Cardiac fibroblast (primary cell): ENCODE results near the gene HJURP.
A peak's percentile ranks its signal among the peaks of the same experiment; 100 is the strongest.

Experiments used
- DNase-seq, 2 donors: peaks; one replicate each; pipeline versions ENCODE4 v3.0.0 to v3.0.0-alpha.2; 2010; ENCODE audit warnings: low read depth in 2 of 2
- H3K4me3 ChIP-seq, 2 donors: replicated peaks in 1 of 2; 1 replicate in 1 of 2; 2 replicates in 1 of 2; pipeline ENCODE4 v1.5.1; 2011; ENCODE audit warnings: low read depth in 2 of 2, low read length in 2 of 2, mild to moderate bottlenecking in 2 of 2, moderate library complexity in 1 of 2
- CTCF ChIP-seq: IDR thresholded peaks from one replicate; pipeline ENCODE4 v1.5.1; 2011; ENCODE audit warnings: low read depth, mild to moderate bottlenecking, low read length, inconsistent platforms

HJURP gene

DNA sequence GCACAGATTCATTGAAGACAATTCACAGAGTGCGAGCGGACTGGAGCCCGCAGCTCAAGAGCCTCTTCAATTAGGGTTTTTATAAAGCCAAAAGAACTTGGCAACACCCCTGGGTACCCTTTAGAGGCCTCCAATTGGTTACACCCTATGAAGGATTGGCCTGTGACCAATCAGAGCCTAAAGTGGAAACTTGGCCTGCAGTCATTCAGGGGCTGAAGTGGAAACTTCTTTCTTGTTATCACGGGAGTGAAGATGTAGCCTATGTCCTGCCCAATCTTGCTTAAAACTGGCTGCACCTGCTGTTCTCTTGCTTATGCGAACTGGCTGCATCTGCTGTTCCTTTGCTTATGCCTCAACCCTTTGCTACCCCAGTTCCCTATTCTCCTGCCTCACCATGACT is 1.8 kb upstream of the HJURP start:
- H3K4me3 ChIP-seq: no peak overlapping the region
- no peak for TF ChIP-seq CTCF
- no peak for DNase-seq

DNA sequence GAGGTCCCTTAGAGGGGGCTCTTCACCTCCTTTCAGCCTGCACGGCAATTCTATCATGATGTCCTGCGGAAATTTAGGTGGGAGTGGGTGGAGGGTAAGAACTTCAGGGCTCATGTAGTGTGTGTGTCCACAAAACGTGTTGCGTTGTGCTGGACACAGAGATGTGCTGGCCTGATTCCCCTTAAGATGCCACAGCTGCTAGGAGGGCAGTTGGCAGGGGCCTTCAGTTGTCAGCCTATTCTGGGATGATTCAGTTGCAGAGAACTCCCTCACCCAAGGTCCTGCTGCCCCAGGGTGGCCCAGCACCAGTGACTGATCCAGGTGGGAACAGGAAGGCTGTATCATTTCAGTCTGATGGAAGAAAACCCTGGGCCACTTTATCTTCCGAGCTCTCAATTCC is 1.0 kb upstream of the HJURP start:
- DNase-seq: no peak
- TF ChIP-seq CTCF: no peak
- H3K4me3 ChIP-seq: no peak overlapping the region

GRCh38 chr2:233853883-233854240 is 473 bp downstream of the HJURP start:
- peak overlapping the region; percentile 93 to 95 for H3K4me3 ChIP-seq
- no peak for DNase-seq

GRCh38 chr2:233853353-233853752 is 982 bp downstream of the HJURP start:
- TF ChIP-seq CTCF: no peak

More at GRCh38 chr2:233853883-233854240, 473 bp downstream of the HJURP start:
- no peak for TF ChIP-seq CTCF

DNA sequence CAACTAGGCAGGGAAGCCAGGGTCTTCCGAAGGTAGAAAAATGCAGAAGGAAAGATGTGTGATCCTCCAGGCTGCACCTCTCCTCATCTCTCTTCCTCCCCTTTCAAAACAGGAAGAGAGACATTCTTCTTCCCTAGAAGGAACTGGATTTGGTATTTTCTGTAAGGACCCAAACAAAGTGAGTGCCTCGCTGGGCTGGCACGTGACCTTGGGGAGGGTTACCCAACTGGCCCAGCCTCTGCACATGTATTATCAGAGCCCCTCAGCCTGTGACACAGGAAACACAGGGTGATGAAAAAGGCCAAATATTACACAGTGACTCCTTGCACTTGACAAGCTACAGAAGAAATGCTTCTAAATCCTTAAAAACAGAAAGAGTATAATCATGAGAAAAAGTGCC is 2.3 kb downstream of the HJURP start:
- H3K4me3 ChIP-seq: no peak overlapping the region
- no peak for DNase-seq

More at GRCh38 chr2:233853353-233853752, 982 bp downstream of the HJURP start:
- H3K4me3 ChIP-seq: peak overlapping the region; percentile 93 to 95
- DNase-seq: peak in 1 of 2 donors; percentile 24

GRCh38 chr2:233851169-233851568 is 3.2 kb downstream of the HJURP start:
- DNase-seq: no peak
- no peak overlapping the region for H3K4me3 ChIP-seq
- TF ChIP-seq CTCF: no peak

More for the DNA sequence above, 2.3 kb downstream of the HJURP start:
- no peak for TF ChIP-seq CTCF

- TF ChIP-seq CTCF: no peak
- DNase-seq: no peak
- no peak overlapping the region for H3K4me3 ChIP-seq
Observed at GRCh38 chr2:233850745-233851144, 3.6 kb downstream of the HJURP start.
